Activated CD4-positive, alpha-beta memory T cell treated with anti-CD3 and anti-CD28 coated beads for 36 hours (primary cell): ENCODE measurements around the gene ANKRD13D. TPM values are rescaled to one million over a fixed set of nuclear protein-coding genes. Genes with fewer than 3 reads are reported as not detected.
A peak's percentile ranks its signal among the peaks of the same experiment; 100 is the strongest.

Experiments
- CTCF ChIA-PET: fragments of 350-600 bp; sonication (Branson Sonifier 250); formaldehyde crosslinking; loops from one replicate; lab custom pipeline; 2021; ENCODE audit warnings: antibody characterized with exemption, inconsistent platforms; lab: Charles Lee
- POLR2A ChIA-PET: fragments of 350-600 bp; sonication (Branson Sonifier 250); formaldehyde crosslinking; loops from one replicate; lab custom pipeline; 2021; ENCODE audit warnings: antibody characterized with exemption; lab: Charles Lee
- DNase-seq: peaks from one replicate; pipeline ENCODE4 v3.0.0-alpha.2; 2020
- H3K27ac Mint-ChIP-seq: one replicate; pipeline ENCODE4 v1.8.0; 2021; ENCODE audit warnings: mixed read lengths
- H3K27me3 Mint-ChIP-seq: one replicate; pipeline ENCODE4 v1.8.0; 2021; ENCODE audit warnings: mixed read lengths
- H3K36me3 Mint-ChIP-seq: one replicate; pipeline ENCODE4 v1.8.0; 2021; ENCODE audit warnings: mixed read lengths
- H3K4me1 Mint-ChIP-seq: one replicate; pipeline ENCODE4 v1.8.0; 2021; ENCODE audit warnings: low read depth, mixed read lengths
- H3K4me3 Mint-ChIP-seq: one replicate; pipeline ENCODE4 v1.8.0; 2021; ENCODE audit warnings: mild to moderate bottlenecking, mixed read lengths
- H3K9me3 Mint-ChIP-seq: one replicate; pipeline ENCODE4 v1.8.0; 2021; ENCODE audit warnings: mixed read lengths
- intact Hi-C: fragments of 100-400 bp; cut with micrococcal nuclease; formaldehyde crosslinking; loops from one replicate; pipeline ENCODE4 v1.15.1; 2023
- total RNA-seq, 2 experiments: library from RNA; stranded (reverse); gene quantifications; one replicate each; pipeline ENCODE4 v1.2.3, GENCODE V29; 2021

ANKRD13D gene
- total RNA-seq, 2 experiments from 2014 or later = 85.9 to 89.4 TPM

DNA sequence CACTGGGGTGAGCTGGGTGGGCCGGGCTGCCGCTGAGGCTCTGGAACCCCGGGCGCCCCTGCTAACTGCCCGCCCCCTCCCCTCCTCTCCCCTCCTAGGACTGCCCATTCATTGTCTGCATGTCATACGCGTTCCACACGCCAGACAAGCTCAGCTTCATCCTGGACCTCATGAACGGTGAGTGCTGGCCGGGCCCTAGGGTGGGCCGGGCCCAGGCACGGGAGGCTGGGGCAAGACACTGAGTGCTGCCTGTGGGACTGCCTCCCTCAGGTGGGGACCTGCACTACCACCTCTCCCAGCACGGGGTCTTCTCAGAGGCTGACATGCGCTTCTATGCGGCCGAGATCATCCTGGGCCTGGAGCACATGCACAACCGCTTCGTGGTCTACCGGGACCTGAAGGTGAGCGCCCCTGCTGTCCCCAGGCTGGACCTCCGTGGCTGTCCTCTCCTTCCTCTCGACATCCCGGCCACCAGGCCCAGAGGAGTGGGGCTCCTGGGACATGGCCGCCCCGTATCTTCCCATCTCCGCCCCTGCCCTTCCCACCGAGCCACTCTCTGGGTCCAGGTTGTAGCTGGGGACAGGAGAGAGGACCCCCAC is 7.5 kb upstream of the ANKRD13D start:
- no peak for DNase-seq
- H3K27ac Mint-ChIP-seq = peak overlapping the region; percentile 49
- H3K4me3 Mint-ChIP-seq = no peak overlapping the region
- ChIA-PET CTCF (interaction anchor here (1.1 kb wide), 1 partner anchor 19 kb away, joined by 3 read pairs; no protein-coding TSS in a partner anchor), POLR2A (no interaction called here)
- no peaks in the 10 kb centered on the region for H3K9me3 Mint-ChIP-seq
- H3K36me3 Mint-ChIP-seq = peaks cover 54% of the 10 kb centered on the region
- H3K27me3 Mint-ChIP-seq = no peaks in the 10 kb centered on the region
- intact Hi-C loops = no loop called here
- H3K4me1 Mint-ChIP-seq = peaks cover 42% of the 10 kb centered on the region

DNA sequence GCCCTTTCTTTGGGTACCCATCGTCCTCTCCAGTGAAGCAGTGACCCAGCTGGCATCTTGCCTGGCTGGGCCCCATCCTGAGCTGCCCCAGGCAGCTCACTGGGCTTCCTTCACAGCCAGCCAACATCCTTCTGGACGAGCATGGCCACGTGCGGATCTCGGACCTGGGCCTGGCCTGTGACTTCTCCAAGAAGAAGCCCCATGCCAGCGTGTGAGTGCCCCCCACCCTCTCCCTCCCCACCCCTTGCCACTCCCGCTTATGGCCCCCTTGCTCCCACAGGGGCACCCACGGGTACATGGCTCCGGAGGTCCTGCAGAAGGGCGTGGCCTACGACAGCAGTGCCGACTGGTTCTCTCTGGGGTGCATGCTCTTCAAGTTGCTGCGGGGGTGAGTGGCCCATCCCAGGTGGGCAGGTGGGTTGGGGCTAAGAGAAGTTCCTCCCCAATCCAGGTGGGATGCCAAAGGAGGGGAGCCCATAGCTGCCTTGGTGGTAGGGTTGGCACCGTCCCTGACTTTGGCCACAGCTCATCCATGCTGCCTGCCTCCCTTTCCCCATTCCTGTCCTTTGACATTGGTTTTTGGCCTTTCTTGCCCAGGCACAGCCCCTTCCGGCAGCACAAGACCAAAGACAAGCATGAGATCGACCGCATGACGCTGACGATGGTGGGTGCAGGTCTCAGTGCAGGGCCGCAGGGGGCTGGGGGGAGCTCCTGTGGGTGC is 6.8 kb upstream of the ANKRD13D start:
- intact Hi-C loops = no loop called here
- POLR2A ChIA-PET = interaction anchor here (0.9 to 1.3 kb wide), 5 partner anchors 10 to 72 kb away, joined by 3 to 4 read pairs (median 3); no protein-coding TSS in a partner anchor
- no peak for DNase-seq
- CTCF ChIA-PET = interaction anchor here (1.1 kb wide), 1 partner anchor 20 kb away, joined by 3 read pairs; no protein-coding TSS in a partner anchor
- Mint-ChIP-seq H3K27me3 (no peaks in the 10 kb centered on the region), H3K4me1 (peaks cover 43% of the 10 kb centered on the region), H3K27ac (peak overlapping the region; percentile 49), H3K4me3 (no peak overlapping the region), H3K9me3 (no peaks in the 10 kb centered on the region), H3K36me3 (peaks cover 52% of the 10 kb centered on the region)

DNA sequence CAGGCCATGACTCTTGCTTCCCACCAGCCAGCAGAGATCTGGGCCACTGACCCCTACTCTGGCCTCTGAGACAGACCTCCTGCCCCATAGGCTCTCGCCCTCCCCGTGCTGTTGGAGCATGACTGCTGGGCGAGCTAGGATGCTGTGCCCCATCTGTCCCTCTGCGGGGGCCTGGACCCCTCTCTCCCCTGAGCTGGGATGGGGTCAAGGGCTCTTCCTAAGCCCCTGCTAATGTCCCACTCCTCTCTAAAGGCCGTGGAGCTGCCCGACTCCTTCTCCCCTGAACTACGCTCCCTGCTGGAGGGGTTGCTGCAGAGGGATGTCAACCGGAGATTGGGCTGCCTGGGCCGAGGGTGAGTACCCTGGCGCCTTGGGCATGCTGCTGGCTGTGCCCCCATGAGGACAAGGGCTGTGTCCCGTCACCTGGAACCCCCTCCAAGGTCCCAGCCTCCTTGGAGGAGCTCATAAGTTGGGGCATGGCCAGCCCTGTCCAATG is 6.2 kb upstream of the ANKRD13D start:
- no peak for DNase-seq
- H3K36me3 Mint-ChIP-seq = peaks cover 46% of the 10 kb centered on the region
- no peak overlapping the region for H3K4me3 Mint-ChIP-seq
- H3K27me3 Mint-ChIP-seq = no peaks in the 10 kb centered on the region
- H3K27ac Mint-ChIP-seq = peak overlapping the region; percentile 28
- POLR2A ChIA-PET = interaction anchor here (0.9 to 1.3 kb wide), 5 partner anchors 11 to 71 kb away, joined by 3 to 4 read pairs (median 3); no protein-coding TSS in a partner anchor
- intact Hi-C loops = no loop called here
- peaks cover 46% of the 10 kb centered on the region for H3K4me1 Mint-ChIP-seq
- CTCF ChIA-PET = interaction anchor here (1.1 kb wide), 1 partner anchor 20 kb away, joined by 3 read pairs; no protein-coding TSS in a partner anchor
- no peaks in the 10 kb centered on the region for H3K9me3 Mint-ChIP-seq

DNA sequence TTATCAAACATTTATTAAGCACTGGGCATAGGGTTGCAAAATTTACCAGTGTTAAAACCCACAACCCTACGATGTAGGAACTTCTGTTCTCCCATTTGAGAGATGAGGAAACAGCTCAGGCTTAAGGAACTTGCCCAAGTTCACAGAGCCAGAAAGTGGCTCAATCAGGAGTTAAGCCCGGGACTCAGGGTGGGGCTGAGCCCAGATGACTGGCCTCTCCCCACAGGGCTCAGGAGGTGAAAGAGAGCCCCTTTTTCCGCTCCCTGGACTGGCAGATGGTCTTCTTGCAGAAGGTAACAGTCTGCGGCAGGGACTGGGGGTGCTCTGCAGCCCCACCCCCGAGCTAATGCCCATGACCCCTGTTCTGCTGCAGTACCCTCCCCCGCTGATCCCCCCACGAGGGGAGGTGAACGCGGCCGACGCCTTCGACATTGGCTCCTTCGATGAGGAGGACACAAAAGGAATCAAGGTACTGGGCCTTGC is 5.6 kb upstream of the ANKRD13D start:
- Mint-ChIP-seq H3K27ac (no peak overlapping the region), H3K36me3 (peaks cover 46% of the 10 kb centered on the region), H3K27me3 (no peaks in the 10 kb centered on the region), H3K9me3 (no peaks in the 10 kb centered on the region), H3K4me3 (no peak overlapping the region), H3K4me1 (peaks cover 43% of the 10 kb centered on the region)
- no peak for DNase-seq
- ChIA-PET POLR2A (interaction anchor here (1.3 kb wide), 3 partner anchors 11 to 70 kb away, joined by 3 to 4 read pairs (median 3); no protein-coding TSS in a partner anchor), CTCF (no interaction called here)
- intact Hi-C loops = no loop called here

DNA sequence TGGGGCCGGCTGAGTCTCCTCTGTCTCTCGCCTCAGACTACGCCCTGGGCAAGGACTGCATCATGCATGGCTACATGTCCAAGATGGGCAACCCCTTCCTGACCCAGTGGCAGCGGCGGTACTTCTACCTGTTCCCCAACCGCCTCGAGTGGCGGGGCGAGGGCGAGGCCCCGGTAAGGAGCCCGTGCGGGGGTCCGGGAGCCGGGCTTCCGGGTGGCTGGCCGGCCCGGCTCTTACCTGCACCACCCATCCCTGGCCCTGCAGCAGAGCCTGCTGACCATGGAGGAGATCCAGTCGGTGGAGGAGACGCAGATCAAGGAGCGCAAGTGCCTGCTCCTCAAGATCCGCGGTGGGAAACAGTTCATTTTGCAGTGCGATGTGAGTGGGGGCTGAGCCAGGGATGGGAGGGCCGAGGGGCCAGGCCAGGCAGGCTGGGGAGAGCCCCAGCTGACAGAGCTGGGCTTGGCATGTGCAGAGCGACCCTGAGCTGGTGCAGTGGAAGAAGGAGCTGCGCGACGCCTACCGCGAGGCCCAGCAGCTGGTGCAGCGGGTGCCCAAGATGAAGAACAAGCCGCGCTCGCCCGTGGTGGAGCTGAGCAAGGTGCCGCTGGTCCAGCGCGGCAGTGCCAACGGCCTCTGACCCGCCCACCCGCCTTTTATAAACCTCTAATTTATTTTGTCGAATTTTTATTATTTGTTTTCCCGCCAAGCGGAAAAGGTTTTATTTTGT is 4.1 kb upstream of the ANKRD13D start:
- intact Hi-C loops = loop anchor here (5.0 kb wide), 1 partner anchor 202 kb away; no protein-coding TSS in a partner anchor
- no peak for DNase-seq
- H3K9me3 Mint-ChIP-seq = no peaks in the 10 kb centered on the region
- ChIA-PET CTCF (interaction anchor here (0.7 kb wide), 1 partner anchor 98 kb away, joined by 3 read pairs; no protein-coding TSS in a partner anchor), POLR2A (no interaction called here)
- peaks cover 36% of the 10 kb centered on the region for H3K36me3 Mint-ChIP-seq
- H3K4me3 Mint-ChIP-seq = no peak overlapping the region
- H3K27ac Mint-ChIP-seq = peak overlapping the region; percentile 60
- H3K27me3 Mint-ChIP-seq = no peaks in the 10 kb centered on the region
- H3K4me1 Mint-ChIP-seq = peaks cover 34% of the 10 kb centered on the region

DNA sequence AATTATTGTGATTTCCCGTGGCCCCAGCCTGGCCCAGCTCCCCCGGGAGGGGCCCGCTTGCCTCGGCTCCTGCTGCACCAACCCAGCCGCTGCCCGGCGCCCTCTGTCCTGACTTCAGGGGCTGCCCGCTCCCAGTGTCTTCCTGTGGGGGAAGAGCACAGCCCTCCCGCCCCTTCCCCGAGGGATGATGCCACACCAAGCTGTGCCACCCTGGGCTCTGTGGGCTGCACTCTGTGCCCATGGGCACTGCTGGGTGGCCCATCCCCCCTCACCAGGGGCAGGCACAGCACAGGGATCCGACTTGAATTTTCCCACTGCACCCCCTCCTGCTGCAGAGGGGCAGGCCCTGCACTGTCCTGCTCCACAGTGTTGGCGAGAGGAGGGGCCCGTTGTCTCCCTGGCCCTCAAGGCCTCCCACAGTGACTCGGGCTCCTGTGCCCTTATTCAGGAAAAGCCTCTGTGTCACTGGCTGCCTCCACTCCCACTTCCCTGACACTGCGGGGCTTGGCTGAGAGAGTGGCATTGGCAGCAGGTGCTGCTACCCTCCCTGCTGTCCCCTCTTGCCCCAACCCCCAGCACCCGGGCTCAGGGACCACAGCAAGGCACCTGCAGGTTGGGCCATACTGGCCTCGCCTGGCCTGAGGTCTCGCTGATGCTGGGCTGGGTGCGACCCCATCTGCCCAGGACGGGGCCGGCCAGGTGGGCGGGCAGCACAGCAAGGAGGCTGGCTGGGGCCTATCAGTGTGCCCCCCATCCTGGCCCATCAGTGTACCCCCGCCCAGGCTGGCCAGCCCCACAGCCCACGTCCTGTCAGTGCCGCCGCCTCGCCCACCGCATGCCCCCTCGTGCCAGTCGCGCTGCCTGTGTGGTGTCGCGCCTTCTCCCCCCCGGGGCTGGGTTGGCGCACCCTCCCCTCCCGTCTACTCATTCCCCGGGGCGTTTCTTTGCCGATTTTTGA is 3.3 kb upstream of the ANKRD13D start:
- Mint-ChIP-seq H3K27ac (peak overlapping the region; percentile 97), H3K4me1 (peaks cover 38% of the 10 kb centered on the region), H3K4me3 (no peak overlapping the region), H3K27me3 (no peaks in the 10 kb centered on the region), H3K36me3 (peaks cover 36% of the 10 kb centered on the region), H3K9me3 (no peaks in the 10 kb centered on the region)
- CTCF ChIA-PET = interaction anchor here (0.9 to 4.3 kb wide), 3 partner anchors 8 to 18 kb away, joined by 3 to 25 read pairs (median 24); no protein-coding TSS in a partner anchor
- POLR2A ChIA-PET = interaction anchor here (1.1 to 5.8 kb wide), 5 partner anchors 7 to 46 kb away, joined by 3 to 72 read pairs (median 23); partner anchors contain the start of gene GRK2
- intact Hi-C loops = loop anchor here (5.0 kb wide), 1 partner anchor 201 kb away; no protein-coding TSS in a partner anchor
- DNase-seq = peak; percentile 38

DNA sequence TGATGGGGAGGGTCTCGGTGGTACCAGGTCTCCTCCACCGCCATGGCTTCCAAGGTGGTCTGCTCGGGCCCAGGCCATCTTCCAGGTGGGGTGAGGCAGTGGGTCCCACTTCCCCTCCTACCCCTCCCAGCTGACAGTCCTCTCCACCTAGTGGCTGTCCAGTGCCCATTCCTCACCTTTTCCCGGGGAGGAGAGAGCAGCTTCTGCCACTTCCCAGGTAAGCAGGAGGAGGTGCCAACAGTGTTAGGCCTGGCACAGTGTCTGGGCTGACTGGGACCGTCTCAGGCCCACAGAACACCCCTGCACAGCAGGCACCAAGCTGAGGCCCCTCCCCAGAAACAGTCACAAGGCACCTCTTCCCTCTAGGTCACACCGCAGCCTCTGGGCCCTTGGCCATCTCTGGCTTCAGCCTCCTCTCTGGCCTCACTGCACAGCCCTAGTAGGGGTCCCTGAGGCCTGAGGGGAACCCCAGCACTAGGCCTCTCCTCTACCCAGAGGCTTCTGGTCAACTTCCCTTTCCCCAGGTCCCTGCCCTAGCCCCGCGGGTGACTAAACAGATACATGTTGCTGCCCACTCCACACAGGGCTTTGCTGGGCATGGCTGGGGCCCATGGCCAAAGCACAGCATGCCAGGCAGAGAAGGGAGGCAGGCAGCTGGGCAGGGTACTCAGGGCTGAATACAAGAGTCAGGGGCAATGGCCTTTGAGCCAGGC is 2.3 kb upstream of the ANKRD13D start:
- intact Hi-C loops = loop anchor here (1.0 to 5.0 kb wide), 2 partner anchors 9 to 201 kb away; no protein-coding TSS in a partner anchor
- POLR2A ChIA-PET = interaction anchor here (0.7 to 5.8 kb wide), 7 partner anchors 8 to 46 kb away, joined by 3 to 72 read pairs (median 4); partner anchors contain the start of gene GRK2
- H3K9me3 Mint-ChIP-seq = no peaks in the 10 kb centered on the region
- H3K27ac Mint-ChIP-seq = peak overlapping the region; percentile 97
- peak overlapping the region; percentile 66 for H3K4me3 Mint-ChIP-seq
- DNase-seq = peak; percentile 45
- H3K4me1 Mint-ChIP-seq = peaks cover 47% of the 10 kb centered on the region
- peaks cover 35% of the 10 kb centered on the region for H3K36me3 Mint-ChIP-seq
- H3K27me3 Mint-ChIP-seq = no peaks in the 10 kb centered on the region
- CTCF ChIA-PET = interaction anchor here (0.9 to 4.3 kb wide), 4 partner anchors 9 to 29 kb away, joined by 3 to 25 read pairs (median 14); no protein-coding TSS in a partner anchor

DNA sequence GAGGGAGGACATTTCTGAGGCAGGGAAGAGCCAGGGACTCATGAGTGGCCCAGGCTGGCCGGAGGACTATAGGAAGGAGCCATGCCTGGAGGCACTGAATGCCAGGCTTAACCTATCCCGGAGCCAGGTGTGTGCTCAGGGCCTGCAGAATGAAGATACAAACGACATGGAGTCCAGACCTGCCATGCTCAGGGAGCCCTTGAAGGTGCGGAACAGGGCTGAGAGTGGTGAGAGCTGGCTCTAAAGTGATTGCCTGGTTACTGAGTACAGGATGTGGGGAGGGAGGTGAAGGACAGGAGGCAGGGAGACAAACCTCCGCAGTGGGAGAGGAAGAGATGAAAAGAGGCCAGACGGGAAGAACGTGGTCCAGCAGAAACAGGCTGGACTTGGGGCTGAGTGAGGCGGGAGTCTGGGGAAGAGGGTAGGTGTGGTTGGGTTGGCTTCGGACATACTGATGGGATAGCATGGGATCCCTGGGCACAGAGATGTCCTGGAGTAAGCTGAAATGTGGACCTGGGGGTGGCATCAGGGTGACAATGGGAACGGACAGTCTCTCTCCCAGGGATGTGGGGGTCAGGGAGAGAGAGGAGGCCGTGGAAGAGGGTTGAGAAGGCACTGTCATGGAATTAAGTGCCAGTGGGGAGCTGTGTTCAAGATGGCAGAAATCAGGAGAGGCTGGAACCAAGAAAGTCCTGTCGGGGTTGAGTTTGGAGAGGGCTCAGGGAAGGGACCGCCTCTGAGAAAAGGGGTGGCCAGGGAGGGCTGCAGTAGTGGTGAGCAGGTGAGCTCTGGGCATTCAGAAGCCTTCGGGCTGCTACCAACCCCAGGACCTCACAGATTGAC is 1.5 kb upstream of the ANKRD13D start:
- Mint-ChIP-seq H3K4me3 (peak overlapping the region; percentile 66), H3K27ac (peak overlapping the region; percentile 97), H3K4me1 (peaks cover 55% of the 10 kb centered on the region), H3K9me3 (no peaks in the 10 kb centered on the region), H3K27me3 (no peaks in the 10 kb centered on the region), H3K36me3 (peaks cover 31% of the 10 kb centered on the region)
- intact Hi-C loops = loop anchor here (1.0 to 5.0 kb wide), 5 partner anchors 10 to 200 kb away; no protein-coding TSS in a partner anchor
- ChIA-PET POLR2A (interaction anchor here (0.7 to 5.8 kb wide), 11 partner anchors 9 to 67 kb away, joined by 3 to 72 read pairs (median 4); partner anchors contain the start of genes GRK2 and SSH3), CTCF (interaction anchor here (1.0 to 4.7 kb wide), 9 partner anchors 10 to 48 kb away, joined by 3 to 25 read pairs (median 6); partner anchors contain the start of gene SSH3)
- peak; percentile 62 for DNase-seq

DNA sequence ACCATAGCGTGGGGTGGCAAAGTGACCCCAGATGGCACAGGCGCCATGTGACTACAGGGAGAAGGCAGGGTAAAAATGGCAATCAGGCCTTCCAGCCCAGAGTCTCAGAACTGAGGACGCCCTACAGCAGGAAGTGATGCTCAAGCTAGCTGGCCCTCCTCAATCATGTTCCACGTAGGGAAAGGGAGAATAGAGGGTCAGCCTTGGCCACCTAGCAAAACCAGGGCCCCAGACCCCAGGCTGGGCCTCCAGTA is 978 bp upstream of the ANKRD13D start:
- Mint-ChIP-seq H3K4me1 (peaks cover 60% of the 10 kb centered on the region), H3K9me3 (no peaks in the 10 kb centered on the region), H3K27ac (peak overlapping the region; percentile 97), H3K36me3 (peaks cover 35% of the 10 kb centered on the region), H3K27me3 (no peaks in the 10 kb centered on the region), H3K4me3 (peak overlapping the region; percentile 66)
- CTCF ChIA-PET = interaction anchor here (1.1 to 4.7 kb wide), 9 partner anchors 11 to 94 kb away, joined by 3 to 25 read pairs (median 6); partner anchors contain the start of gene SSH3
- intact Hi-C loops = loop anchor here (1.0 to 5.0 kb wide), 4 partner anchors 17 to 199 kb away; no protein-coding TSS in a partner anchor
- no peak for DNase-seq
- POLR2A ChIA-PET = interaction anchor here (1.0 to 5.8 kb wide), 9 partner anchors 10 to 66 kb away, joined by 3 to 72 read pairs (median 10); partner anchors contain the start of genes GRK2 and SSH3
